Choroid plexus epithelial cell (primary cell): Measurements from ENCODE around the gene FIBP.

Experiments
- DNase-seq: peaks from one replicate; pipeline ENCODE4 v3.0.0-alpha.2; 2010; ENCODE audit warnings: low read depth
- H3K4me3 ChIP-seq: 2 replicates; pipeline ENCODE4 v1.5.1; 2011; ENCODE audit warnings: low read depth, mild to moderate bottlenecking, control low read depth, low read length, moderate library complexity
- CTCF ChIP-seq: conservative IDR thresholded peaks from 2 replicates; pipeline ENCODE4 v1.5.1; 2011; ENCODE audit warnings: low read depth, mild to moderate bottlenecking, control low read depth, inconsistent platforms, low read length, moderate library complexity

Gene FIBP

GRCh38 chr11:65883786-65884715 lies 4.2 kb downstream of the FIBP start:
- TF ChIP-seq CTCF = no peak
- H3K4me3 ChIP-seq = no peak overlapping the region
- no peak for DNase-seq

DNA sequence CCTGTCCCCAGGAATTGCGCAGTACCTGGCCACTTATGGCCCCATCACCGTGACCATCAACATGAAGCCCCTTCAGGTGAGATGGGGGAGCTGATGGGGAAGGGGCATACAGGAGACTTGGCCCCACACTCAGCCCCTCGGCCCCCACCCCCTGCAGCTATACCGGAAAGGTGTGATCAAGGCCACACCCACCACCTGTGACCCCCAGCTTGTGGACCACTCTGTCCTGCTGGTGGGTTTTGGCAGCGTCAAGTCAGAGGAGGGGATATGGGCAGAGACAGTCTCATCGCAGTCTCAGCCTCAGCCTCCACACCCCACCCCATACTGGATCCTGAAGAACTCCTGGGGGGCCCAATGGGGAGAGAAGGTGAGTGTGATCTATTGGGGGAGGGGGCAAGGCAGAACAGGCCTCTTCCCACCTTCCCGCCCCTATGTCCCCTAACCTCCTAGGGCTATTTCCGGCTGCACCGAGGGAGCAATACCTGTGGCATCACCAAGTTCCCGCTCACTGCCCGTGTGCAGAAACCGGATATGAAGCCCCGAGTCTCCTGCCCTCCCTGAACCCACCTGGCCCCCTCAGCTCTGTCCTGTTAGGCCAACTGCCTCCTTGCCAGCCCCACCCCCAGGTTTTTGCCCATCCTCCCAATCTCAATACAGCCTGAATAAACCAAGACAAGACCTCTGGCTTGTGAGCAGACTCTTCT lies 5.1 kb downstream of the FIBP start:
- DNase-seq = no peak
- no peak overlapping the region for H3K4me3 ChIP-seq
- no peak for TF ChIP-seq CTCF

GRCh38 chr11:65882120-65883057 lies 5.9 kb downstream of the FIBP start:
- DNase-seq = no peak
- no peak for TF ChIP-seq CTCF
- H3K4me3 ChIP-seq = no peak overlapping the region

DNA sequence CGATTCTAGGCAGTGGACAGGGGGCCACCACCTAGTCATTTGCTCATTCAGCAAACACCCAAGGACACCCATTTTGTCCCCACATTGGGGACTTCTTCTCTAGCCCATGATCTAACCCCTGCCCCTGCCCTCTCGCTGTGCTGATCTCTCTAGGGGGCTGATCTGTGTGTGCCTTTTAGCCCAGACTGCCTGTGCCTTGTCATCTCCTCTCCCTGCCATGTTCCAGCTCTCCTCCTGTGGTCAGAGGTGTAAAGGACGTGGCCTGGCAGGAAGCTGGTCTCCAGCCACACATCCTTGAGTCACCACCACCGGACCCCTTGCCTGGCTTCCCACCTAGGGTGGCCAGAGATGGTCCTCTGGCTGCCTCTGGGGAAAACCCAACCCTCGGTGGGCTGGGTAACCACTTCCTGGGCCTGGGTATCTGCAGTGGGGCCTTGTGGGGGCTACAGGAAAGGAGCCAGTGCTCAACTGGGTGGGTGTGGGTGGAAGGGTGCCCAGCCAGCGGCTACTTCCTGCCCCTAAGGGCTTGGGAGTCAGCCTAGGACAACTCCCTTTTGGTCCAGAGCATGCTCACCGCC lies 7.3 kb downstream of the FIBP start:
- no peak overlapping the region for H3K4me3 ChIP-seq
- no peak for DNase-seq
- TF ChIP-seq CTCF = no peak

- DNase-seq = no peak
- TF ChIP-seq CTCF = no peak
- no peak overlapping the region for H3K4me3 ChIP-seq
Measured at GRCh38 chr11:65880027-65880426, 8.2 kb downstream of the FIBP start.

DNA sequence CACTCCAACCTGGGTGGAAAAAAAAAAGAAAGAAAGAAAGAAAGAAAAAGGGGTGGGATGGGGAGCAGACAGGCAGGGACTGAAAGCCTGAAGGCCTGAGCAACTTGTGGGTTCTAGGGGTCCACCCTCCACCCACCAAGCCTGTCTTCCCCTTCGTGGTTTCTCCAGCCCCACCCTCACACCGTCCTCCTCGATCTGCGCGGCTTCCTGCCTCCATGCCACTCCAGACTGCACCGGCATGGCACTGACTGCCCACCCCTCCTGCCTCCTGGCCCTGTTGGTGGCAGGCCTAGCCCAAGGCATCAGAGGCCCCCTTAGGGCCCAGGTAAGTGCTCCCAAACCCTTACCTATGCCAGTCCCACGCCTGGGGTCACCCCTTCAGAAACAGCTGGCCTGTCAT lies 8.7 kb downstream of the FIBP start, which contains the start of gene CTSW:
CTSW (plus strand) TSS at position 221 of the 400 bp plus-strand sequence; CDS start at position 239, 18 bp downstream.
- DNase-seq = no peak
- TF ChIP-seq CTCF = no peak
- no peak within 1 kb of the TSS for H3K4me3 ChIP-seq
